ENCODE measurements around the gene TMEM245. TPM values are rescaled to one million over a fixed set of nuclear protein-coding genes. Genes with fewer than 3 reads are reported as not detected.

Gene TMEM245
- total and polyA plus RNA-seq, 2 donors (not counting 3 experiments of a cell fraction or from before 2014, with no cell fraction given), result 44.2 to 48.0 TPM

DNA sequence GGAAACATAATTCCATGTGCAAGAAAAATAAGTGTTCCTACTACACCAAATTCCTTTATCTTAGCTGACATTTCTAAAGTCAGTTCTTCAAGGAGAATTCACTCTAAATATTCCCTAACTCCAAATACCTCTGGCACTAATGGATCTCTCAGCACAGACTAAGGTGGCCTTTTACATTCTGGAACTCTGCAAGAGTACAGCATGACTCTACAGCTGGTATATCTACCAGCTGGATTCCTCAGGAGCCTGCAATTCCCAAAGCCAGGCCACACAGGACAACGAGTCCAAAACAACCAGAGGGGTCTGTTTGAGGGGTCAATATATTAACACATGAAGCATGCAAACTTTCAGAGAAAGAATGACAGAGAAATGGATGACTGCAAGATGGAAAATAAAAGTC lies 27.2 kb downstream of the TMEM245 start:
- no peak overlapping the region for H3K4me3 ChIP-seq (replicated peaks in 1 of 3; ENCODE audit: insufficient read depth in 1 of 3, low read depth in 1 of 3, low read length in 3 of 3)
- peaks cover 34% of the 10 kb centered on the region for H3K79me2 ChIP-seq (ENCODE audit: control insufficient read depth, insufficient read depth, low read length)
- peaks cover 2% of the 10 kb centered on the region for H4K20me1 ChIP-seq (replicated peaks; ENCODE audit: control insufficient read depth, extremely low read depth, insufficient read depth, low read length)
- H3K4me2 ChIP-seq (ENCODE audit: insufficient read depth, low read length), result no peak overlapping the region
- H3K9ac ChIP-seq (replicated peaks; ENCODE audit: extremely low read depth, insufficient read depth, low read length), result no peak overlapping the region
- H3K36me3 ChIP-seq (ENCODE audit: control insufficient read depth in 2 of 2, extremely low read depth in 1 of 2, insufficient read depth in 2 of 2, low read length in 2 of 2), result peaks cover 8% of the 10 kb centered on the region in 2 experiments
- H3K9me3 ChIP-seq (replicated peaks; ENCODE audit: control insufficient read depth, insufficient read depth, low read length), result no peaks in the 10 kb centered on the region
- dilution Hi-C loops (cut with MboI; ENCODE audit: extremely low pct_ligation_motif_present, low sequenced_read_pairs), result no loop called here
- H2AFZ ChIP-seq (ENCODE audit: low read depth, low read length), result no peak overlapping the region
- no peak for DNase-seq (ENCODE audit: low read depth, low spot score)
- FAIRE-seq, result no peak
- CTCF ChIA-PET, result interaction anchor here (1.2 to 1.6 kb wide), 2 partner anchors 11 to 12 kb away, joined by 4 to 5 read pairs; no protein-coding TSS in a partner anchor
- H3K4me1 ChIP-seq (ENCODE audit: control insufficient read depth, extremely low read depth, insufficient read depth, low read length), result peaks cover 6% of the 10 kb centered on the region
- POLR2A ChIA-PET, result no interaction called here
- H3K9me1 ChIP-seq (replicated peaks; ENCODE audit: control insufficient read depth, extremely low read depth, insufficient read depth, low read length), result no peaks in the 10 kb centered on the region
- intact Hi-C loops (cut with micrococcal nuclease), result no loop called here
- no peaks in the 10 kb centered on the region for H3K27me3 ChIP-seq (ENCODE audit: control insufficient read depth in 2 of 2, insufficient read depth in 2 of 2, low read length in 2 of 2)
- no TSS peak for BruUV-seq (replicated peaks)
- H3K27ac ChIP-seq (ENCODE audit: insufficient read depth, low read depth, low read length), result no peak overlapping the region
- TF ChIP-seq CTCF (IDR thresholded peaks at IDR 0.05; ENCODE audit: extremely low read depth in 1 of 2, insufficient read depth in 1 of 2, low read depth in 1 of 2, low read length in 2 of 2), result no peak
- no peak for TF ChIP-seq MYC (IDR thresholded peaks at IDR 0.05; ENCODE audit: low read depth, low read length)
- TF ChIP-seq JUN (IDR thresholded peaks at IDR 0.05; ENCODE audit: borderline replicate concordance, insufficient read depth, insufficient read length, low read depth), result no peak
- TF ChIP-seq GATA2 (IDR thresholded peaks at IDR 0.05; ENCODE audit: insufficient read depth, insufficient read length, low read depth, low read length), result no peak
- TF ChIP-seq POLR2A (IDR thresholded peaks at IDR 0.05; ENCODE audit: low read depth, low read length), result no peak
- TF ChIP-seq, protein P1, sequence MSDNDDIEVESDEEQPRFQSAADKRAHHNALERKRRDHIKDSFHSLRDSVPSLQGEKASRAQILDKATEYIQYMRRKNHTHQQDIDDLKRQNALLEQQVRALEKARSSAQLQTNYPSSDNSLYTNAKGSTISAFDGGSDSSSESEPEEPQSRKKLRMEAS (IDR thresholded peaks at IDR 0.05; ENCODE audit: insufficient read depth, insufficient read length), result no peak
- no peak for TF ChIP-seq FOS (IDR thresholded peaks at IDR 0.05; ENCODE audit: borderline replicate concordance, insufficient read depth, low read length)
- no peak for TF ChIP-seq EZH2 (IDR thresholded peaks at IDR 0.05; ENCODE audit: borderline replicate concordance, low read depth, low read length, severe bottlenecking)
- no peak for TF ChIP-seq POLR2AphosphoS5 (IDR thresholded peaks at IDR 0.05; ENCODE audit: insufficient read depth, low read depth, low read length)
